HCT116 (cell line): Measurements from ENCODE around the gene METTL21A.

Experiments used
- CBX3 ChIP-seq: IDR thresholded peaks from 2 replicates; pipeline ENCODE4 v1.6.1; 2012; ENCODE audit warnings: low read depth
- CTCF ChIP-seq, 3 experiments: fragments of 200-600 bp in 1 of 3; sonication (generic) in 1 of 3; IDR thresholded peaks in 2 of 3; conservative IDR thresholded peaks in 1 of 3; 2 replicates each; pipeline ENCODE4 v1.5.1; 2012 to 2017; ENCODE audit warnings: low read depth in 2 of 3, low read length in 2 of 3, antibody characterized with exemption in 1 of 3, borderline replicate concordance in 1 of 3, control low read depth in 1 of 3, mild to moderate bottlenecking in 1 of 3, mixed read lengths in 1 of 3, mixed run types in 1 of 3, moderate library complexity in 1 of 3; ENCODE audit not compliant: insufficient read depth in 1 of 3
- EGR1 ChIP-seq: IDR thresholded peaks from 2 replicates; pipeline ENCODE4 v1.6.1; 2012; ENCODE audit warnings: low read depth
- EZH2 ChIP-seq: fragments of 200-600 bp; sonication (generic); IDR thresholded peaks from 2 replicates; pipeline ENCODE4 v1.6.1; 2017; ENCODE audit warnings: antibody characterized with exemption, mixed run types
- JUND ChIP-seq: IDR thresholded peaks from 2 replicates; pipeline ENCODE4 v1.6.1; 2012
- POLR2A ChIP-seq: IDR thresholded peaks from 2 replicates; pipeline ENCODE4 v1.7.0; 2011; ENCODE audit warnings: borderline replicate concordance; ENCODE audit not compliant: insufficient read depth, insufficient read length; ENCODE audit errors: extremely low read depth
- POLR2AphosphoS5 ChIP-seq: IDR thresholded peaks from 2 replicates; pipeline ENCODE4 v1.6.1; 2011; ENCODE audit warnings: mild to moderate bottlenecking, low read depth, low read length, moderate library complexity
- RAD21 ChIP-seq: IDR thresholded peaks from 2 replicates; pipeline ENCODE4 v1.6.1; 2012; ENCODE audit warnings: low read depth, mild to moderate bottlenecking

DNA sequence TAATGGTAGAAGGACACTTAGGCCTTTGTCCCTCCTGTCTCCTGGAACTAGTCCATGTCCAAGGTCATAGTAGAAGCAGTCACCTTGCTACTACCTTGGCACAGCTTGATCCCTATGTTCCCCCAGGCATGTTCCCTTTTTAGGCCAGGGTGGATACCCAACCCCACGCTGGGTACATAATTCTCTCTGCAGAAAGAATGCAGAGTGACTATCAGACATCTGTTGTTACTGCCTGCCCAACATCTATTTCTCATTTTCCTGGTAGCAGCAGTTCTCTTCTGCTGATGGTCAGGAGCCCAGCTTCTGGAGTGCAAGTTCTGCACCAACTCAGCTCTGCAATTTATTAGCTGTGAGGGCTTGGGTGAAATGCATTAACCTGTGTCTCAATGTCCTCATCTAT, 4.4 kb upstream of the METTL21A start:
- TF ChIP-seq POLR2AphosphoS5 (no peak), CTCF (IDR thresholded peaks at IDR 0.05 in 2 of 3, conservative IDR thresholded peaks at IDR 0.05 in 1 of 3; ENCODE audit: borderline replicate concordance in 1 of 3, insufficient read depth in 1 of 3, low read depth in 2 of 3, low read length in 2 of 3) (no peak), EGR1 (no peak), POLR2A (no peak), CBX3 (no peak), JUND (no peak), EZH2 (no peak), RAD21 (no peak)
